Measurements from ENCODE around the gene ZNF70. TPM values are rescaled to one million over a fixed set of nuclear protein-coding genes. Genes with fewer than 3 reads are reported as not detected.

The ZNF70 gene
- total RNA-seq, 4 donors from 2014 or later, result 0.63 to 3.2 (median 2.0) TPM

DNA sequence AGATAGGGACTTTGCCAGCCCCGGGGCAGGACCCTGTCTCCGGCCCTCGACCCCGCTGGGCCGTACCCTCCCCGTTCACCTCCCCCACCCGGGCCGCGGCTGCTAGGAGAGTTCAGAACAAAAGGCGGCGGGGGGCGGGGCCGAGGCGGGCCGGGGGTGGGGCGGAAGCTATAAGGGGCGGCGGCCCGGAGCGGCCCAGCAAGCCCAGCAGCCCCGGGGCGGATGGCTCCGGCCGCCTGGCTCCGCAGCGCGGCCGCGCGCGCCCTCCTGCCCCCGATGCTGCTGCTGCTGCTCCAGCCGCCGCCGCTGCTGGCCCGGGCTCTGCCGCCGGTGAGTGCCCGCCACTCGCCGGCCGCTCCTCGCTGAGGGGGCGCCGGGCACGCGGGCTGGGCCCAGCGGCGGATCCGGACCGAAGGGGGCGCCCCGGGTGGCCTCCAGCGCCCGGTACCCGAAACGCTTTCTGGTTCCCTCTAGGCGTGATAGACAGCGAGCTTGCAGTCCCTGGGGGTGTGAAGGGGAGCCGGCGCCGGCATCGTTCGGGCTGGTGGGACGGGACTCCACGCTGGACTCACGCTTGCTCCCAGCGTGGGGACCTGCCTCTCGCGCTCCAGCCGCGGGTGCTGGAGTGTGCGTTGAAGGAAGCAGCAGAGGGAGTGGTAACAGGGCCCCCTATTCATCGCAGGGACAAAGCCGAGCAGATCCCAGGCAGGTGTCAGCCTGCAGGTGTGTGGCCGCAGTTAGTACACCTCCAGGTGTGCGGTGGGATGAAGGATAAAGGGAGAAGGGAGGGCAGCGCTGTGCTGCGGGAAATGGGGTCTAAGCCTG, 21.9 kb upstream of the ZNF70 start, which contains the start of gene MMP11:
TSS of gene MMP11 (plus strand) at position 201 of the 825 bp plus-strand sequence. CDS start at position 223, 22 bp downstream.
- H3K4me3 ChIP-seq (ENCODE audit: low read depth, poor library complexity, severe bottlenecking), result peak within 1 kb of the TSS; percentile 27
- DNase-seq (ENCODE audit: low spot score in 2 of 2), result no peak
- 6 to 9% methylated on average over 23 to 24 of the region's 79 CpGs for WGBS, 2 donors
- intact Hi-C loops (cut with DNase I; ENCODE audit: low total_unique reads), result no loop called here
- TF ChIP-seq, protein P1, sequence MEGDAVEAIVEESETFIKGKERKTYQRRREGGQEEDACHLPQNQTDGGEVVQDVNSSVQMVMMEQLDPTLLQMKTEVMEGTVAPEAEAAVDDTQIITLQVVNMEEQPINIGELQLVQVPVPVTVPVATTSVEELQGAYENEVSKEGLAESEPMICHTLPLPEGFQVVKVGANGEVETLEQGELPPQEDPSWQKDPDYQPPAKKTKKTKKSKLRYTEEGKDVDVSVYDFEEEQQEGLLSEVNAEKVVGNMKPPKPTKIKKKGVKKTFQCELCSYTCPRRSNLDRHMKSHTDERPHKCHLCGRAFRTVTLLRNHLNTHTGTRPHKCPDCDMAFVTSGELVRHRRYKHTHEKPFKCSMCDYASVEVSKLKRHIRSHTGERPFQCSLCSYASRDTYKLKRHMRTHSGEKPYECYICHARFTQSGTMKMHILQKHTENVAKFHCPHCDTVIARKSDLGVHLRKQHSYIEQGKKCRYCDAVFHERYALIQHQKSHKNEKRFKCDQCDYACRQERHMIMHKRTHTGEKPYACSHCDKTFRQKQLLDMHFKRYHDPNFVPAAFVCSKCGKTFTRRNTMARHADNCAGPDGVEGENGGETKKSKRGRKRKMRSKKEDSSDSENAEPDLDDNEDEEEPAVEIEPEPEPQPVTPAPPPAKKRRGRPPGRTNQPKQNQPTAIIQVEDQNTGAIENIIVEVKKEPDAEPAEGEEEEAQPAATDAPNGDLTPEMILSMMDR (IDR thresholded peaks at IDR 0.05), result no peak
- no peak for TF ChIP-seq POLR2A (IDR thresholded peaks at IDR 0.05)

GRCh38 chr22:23772315-23772648, 21.4 kb upstream of the ZNF70 start:
- no peak for DNase-seq (ENCODE audit: low spot score in 2 of 2)
- 14 to 19% methylated on average over 4 to 5 of the region's 6 CpGs for WGBS, 2 donors
- H3K4me3 ChIP-seq (ENCODE audit: low read depth, poor library complexity, severe bottlenecking), result no peak overlapping the region
- intact Hi-C loops (cut with DNase I; ENCODE audit: low total_unique reads), result no loop called here
- TF ChIP-seq POLR2A (IDR thresholded peaks at IDR 0.05), result no peak
- TF ChIP-seq, protein P1 (IDR thresholded peaks at IDR 0.05), result no peak

GRCh38 chr22:23769321-23769965, 18.5 kb upstream of the ZNF70 start:
- no peak overlapping the region for H3K4me3 ChIP-seq (ENCODE audit: low read depth, poor library complexity, severe bottlenecking)
- WGBS, 2 donors, result 73 to 86% methylated on average over 6 of the region's 6 CpGs
- intact Hi-C loops (cut with DNase I; ENCODE audit: low total_unique reads), result loop anchor here (5.0 kb wide), 1 partner anchor 83 kb away; no protein-coding TSS in a partner anchor
- no peak for DNase-seq (ENCODE audit: low spot score in 2 of 2)
- TF ChIP-seq POLR2A (IDR thresholded peaks at IDR 0.05), result no peak
- TF ChIP-seq, protein P1 (IDR thresholded peaks at IDR 0.05), result no peak

- TF ChIP-seq, protein P1 (IDR thresholded peaks at IDR 0.05), result peak in 1 of 3 donors; percentile 6
- TF ChIP-seq POLR2A (IDR thresholded peaks at IDR 0.05), result no peak
- WGBS, 2 donors, result 0 to 2% methylated on average over 35 to 43 of the region's 63 CpGs
- intact Hi-C loops (cut with DNase I; ENCODE audit: low total_unique reads), result loop anchor here (5.0 kb wide), 1 partner anchor 84 kb away; no protein-coding TSS in a partner anchor
- peak within 1 kb of the TSS; percentile 51 for H3K4me3 ChIP-seq (ENCODE audit: low read depth, poor library complexity, severe bottlenecking)
- DNase-seq (ENCODE audit: low spot score in 2 of 2), result peak; percentile 74 to 96
Observed at GRCh38 chr22:23767673-23768548, 17.0 kb upstream of the ZNF70 start, which contains the start of gene CHCHD10. Gene CHCHD10, minus strand, starts transcription at chr22:23767972. Its CDS starts 98 bp downstream, at chr22:23767874.

- peak overlapping the region; percentile 51 for H3K4me3 ChIP-seq (ENCODE audit: low read depth, poor library complexity, severe bottlenecking)
- TF ChIP-seq POLR2A (IDR thresholded peaks at IDR 0.05), result no peak
- TF ChIP-seq, protein P1 (IDR thresholded peaks at IDR 0.05), result no peak
- WGBS, 2 donors, result no CpG with 5 or more reads among the region's 27 CpGs
- intact Hi-C loops (cut with DNase I; ENCODE audit: low total_unique reads), result loop anchor here (5.0 kb wide), 1 partner anchor 85 kb away; no protein-coding TSS in a partner anchor
- DNase-seq (ENCODE audit: low spot score in 2 of 2), result no peak
Observed at GRCh38 chr22:23767303-23767672, 16.4 kb upstream of the ZNF70 start.
